GM12878 (cell line): Measurements from ENCODE around the gene NDUFS6. TPM values are rescaled to one million over a fixed set of nuclear protein-coding genes. Genes with fewer than 3 reads are reported as not detected.

Experiments
- ATAC-seq: fragments of 200-7000 bp; cut with Tn5 transposase; 3 replicates; pipeline ENCODE4 v1.9.1; 2020; ENCODE audit warnings: mild to moderate bottlenecking, moderate library complexity
- BruUV-seq: library from RNA; stranded (reverse); fragments of 400-500 nt; replicated peaks from 2 replicates; lab custom pipeline; 2021; lab: Mats Ljungman, UMichigan
- CTCF ChIA-PET: fragments of 300-600 bp; sonication (Branson Sonifier 250); formaldehyde crosslinking; extraction: SDS; loops from one replicate; lab custom pipeline; 2021; ENCODE audit warnings: inconsistent platforms; lab: Yijun Ruan, JAX
- POLR2A ChIA-PET: fragments of 350-600 bp; formaldehyde crosslinking; extraction: SDS; loops from one replicate; lab custom pipeline; 2021; ENCODE audit warnings: inconsistent platforms; lab: Charles Lee
- RAD21 ChIA-PET: fragments of 300-600 bp; sonication (Branson Sonifier 250); formaldehyde crosslinking; loops from one replicate; lab custom pipeline; 2023; ENCODE audit warnings: antibody characterized with exemption; ENCODE audit not compliant: unreplicated experiment; lab: Charles Lee
- SMC1A ChIA-PET: fragments of 300-600 bp; sonication (Branson Sonifier 250); formaldehyde crosslinking; loops from one replicate; lab custom pipeline; 2023; ENCODE audit not compliant: unreplicated experiment, uncharacterized antibody; lab: Charles Lee
- DNase-seq: peaks from one replicate; pipeline ENCODE4 v3.0.0-alpha.2; 2011; ENCODE audit warnings: low read depth, low spot score
- FAIRE-seq: peaks from 3 replicates; lab custom pipeline; 2011; peaks lifted over from hg19 to GRCh38; lab: Jason Lieb, UNC
- H2AFZ ChIP-seq: 2 replicates; pipeline ENCODE4 v1.6.0; 2011; ENCODE audit warnings: low read depth, low read length, control low read depth; ENCODE audit not compliant: control insufficient read depth
- H3K27ac ChIP-seq: 2 replicates; pipeline ENCODE4 v1.5.1; 2011; ENCODE audit warnings: control low read depth; ENCODE audit not compliant: control insufficient read depth, insufficient read depth
- H3K27me3 ChIP-seq, 2 experiments: replicated peaks in 1 of 2; 2 replicates each; pipeline versions ENCODE4 v1.6.0 to v1.6.1; 2011; ENCODE audit warnings: low read length in 1 of 2; ENCODE audit not compliant: control insufficient read depth in 2 of 2, insufficient read depth in 2 of 2
- H3K36me3 ChIP-seq, 2 experiments: 2 replicates each; pipeline ENCODE4 v1.5.1; 2011; ENCODE audit warnings: low read length in 1 of 2; ENCODE audit not compliant: control insufficient read depth in 2 of 2, insufficient read depth in 2 of 2
- H3K4me1 ChIP-seq: 2 replicates; pipeline ENCODE4 v1.6.1; 2011; ENCODE audit warnings: mild to moderate bottlenecking, low read length, moderate library complexity, mixed read lengths; ENCODE audit not compliant: control insufficient read depth, insufficient read depth
- H3K4me2 ChIP-seq: 2 replicates; pipeline ENCODE4 v1.6.0; 2011; ENCODE audit warnings: control low read depth; ENCODE audit not compliant: control insufficient read depth, insufficient read depth
- H3K4me3 ChIP-seq: fragments of 200-600 bp; sonication (generic); 2 replicates; pipeline ENCODE4 v1.5.1; 2016
- H3K79me2 ChIP-seq: 2 replicates; pipeline ENCODE4 v1.6.0; 2011; ENCODE audit warnings: low read length; ENCODE audit not compliant: control insufficient read depth, insufficient read depth
- H3K9ac ChIP-seq: 2 replicates; pipeline ENCODE4 v1.8.0; 2011; ENCODE audit warnings: low read length, control low read depth, mixed read lengths; ENCODE audit not compliant: control insufficient read depth, insufficient read depth
- H3K9me3 ChIP-seq: replicated peaks from 3 replicates; pipeline ENCODE4 v1.5.1; 2011; ENCODE audit warnings: mild to moderate bottlenecking, low read length; ENCODE audit not compliant: control insufficient read depth, insufficient read depth
- H4K20me1 ChIP-seq: 2 replicates; pipeline ENCODE4 v1.6.0; 2011; ENCODE audit not compliant: control insufficient read depth, insufficient read depth
- BRCA1 ChIP-seq: IDR thresholded peaks from 2 replicates; pipeline ENCODE4 v1.6.1; 2011; ENCODE audit warnings: low read depth, low read length, improper control_type of control experiment
- CBX3 ChIP-seq: fragments of 200-600 bp; sonication (generic); IDR thresholded peaks from 2 replicates; pipeline ENCODE4 v1.6.1; 2016; ENCODE audit warnings: low read depth, borderline replicate concordance
- CEBPZ ChIP-seq: fragments of 150-350 bp; IDR thresholded peaks from 2 replicates; pipeline ENCODE4 v1.6.1; 2016; ENCODE audit warnings: low read depth, low read length
- EED ChIP-seq: sonication (generic); IDR thresholded peaks from 2 replicates; pipeline ENCODE4 v1.6.1; 2016; ENCODE audit warnings: antibody characterized with exemption, low read depth
- MEF2A ChIP-seq: IDR thresholded peaks from 2 replicates; pipeline ENCODE4 v1.6.1; 2011; ENCODE audit warnings: low read depth, mild to moderate bottlenecking, low read length, moderate library complexity; ENCODE audit not compliant: insufficient read depth
- SMC3 ChIP-seq: IDR thresholded peaks from 2 replicates; pipeline ENCODE4 v1.6.1; 2011; ENCODE audit warnings: low read length, improper control_type of control experiment, borderline replicate concordance
- SREBF1 ChIP-seq: IDR thresholded peaks from 2 replicates; pipeline ENCODE4 v1.6.1; 2012; ENCODE audit warnings: mild to moderate bottlenecking, low read length
- ZBED1 ChIP-seq: IDR thresholded peaks from 2 replicates; pipeline ENCODE4 v1.6.1; 2016; ENCODE audit warnings: borderline replicate concordance
- WGBS: methylation state at CpG from one replicate; pipeline ENCODE4 v1.1.6; 2016; ENCODE audit warnings: low lambda C conversion rate; ENCODE audit not compliant: insufficient replicate concordance, insufficient coverage; ENCODE audit errors: missing lambda C conversion rate; 5-methylcytosine and 5-hydroxymethylcytosine counted together
- in situ Hi-C: fragments of 300-500 bp; cut with MboI; formaldehyde crosslinking; loops from 9 replicates; pipeline ENCODE4 v1.14.3; 2018; ENCODE audit warnings: mixed read lengths
- intact Hi-C: fragments of 100-400 bp; cut with micrococcal nuclease; formaldehyde crosslinking; loops from one replicate; pipeline ENCODE4 v1.14.2; 2022; ENCODE audit not compliant: unreplicated experiment
- polyA plus RNA-seq, 11 experiments: library from polyadenylated mRNA; depleted of rRNA in 4 of 11; unstranded in 6 of 11; stranded (reverse) in 5 of 11; fragments of >200 nt; fragmentation: Nextera tagmentation in 4 of 11; fragmentation: Illumina TruSeq in 1 of 11; extraction: Ambion mirVana in 4 of 11; extraction: Trizol in 1 of 11; gene quantifications; 1 replicate in 1 of 11; 2 replicates in 10 of 11; pipeline versions ENCODE4 v1.2.1 to v1.2.3, GENCODE V29; 2011 to 2016; ENCODE audit warnings: inconsistent platforms in 2 of 11, missing spikeins in 2 of 11, low read depth in 1 of 11
- total RNA-seq, 4 experiments: library from RNA; depleted of rRNA in 3 of 4; stranded (reverse); fragments of >200 nt in 3 of 4; fragmentation: Illumina TruSeq in 1 of 4; extraction: Trizol in 1 of 4; gene quantifications; 2 replicates each; pipeline versions ENCODE4 v1.2.1 to v1.2.3, GENCODE V29; 2013 to 2021
- TF ChIP-seq, protein P1 (sequence below): IDR thresholded peaks from 2 replicates; pipeline ENCODE4 v1.6.1; 2011; ENCODE audit warnings: mild to moderate bottlenecking, low read depth, low read length, moderate library complexity; ENCODE audit not compliant: insufficient replicate concordance
- TF ChIP-seq, protein P2 (sequence below): fragments of 450-650 bp; IDR thresholded peaks from 2 replicates; pipeline ENCODE4 v1.6.1; 2014; ENCODE audit warnings: mild to moderate bottlenecking
- TF ChIP-seq, protein P3 (sequence below): IDR thresholded peaks from 2 replicates; pipeline ENCODE4 v1.6.1; 2012; ENCODE audit warnings: low read depth, low read length, improper control_type of control experiment
- TF ChIP-seq, protein P4 (sequence below): fragments of 450-650 bp; IDR thresholded peaks from 2 replicates; pipeline ENCODE4 v1.6.1; 2017; ENCODE audit warnings: antibody characterized with exemption, mild to moderate bottlenecking, moderate library complexity

The NDUFS6 gene
- total and polyA plus RNA-seq, 10 of the 15 experiments (the other 5 are each of a cell fraction or from before 2014, with no cell fraction given), result 20.7 to 213 (median 58.3) TPM

- TF ChIP-seq, protein P1, sequence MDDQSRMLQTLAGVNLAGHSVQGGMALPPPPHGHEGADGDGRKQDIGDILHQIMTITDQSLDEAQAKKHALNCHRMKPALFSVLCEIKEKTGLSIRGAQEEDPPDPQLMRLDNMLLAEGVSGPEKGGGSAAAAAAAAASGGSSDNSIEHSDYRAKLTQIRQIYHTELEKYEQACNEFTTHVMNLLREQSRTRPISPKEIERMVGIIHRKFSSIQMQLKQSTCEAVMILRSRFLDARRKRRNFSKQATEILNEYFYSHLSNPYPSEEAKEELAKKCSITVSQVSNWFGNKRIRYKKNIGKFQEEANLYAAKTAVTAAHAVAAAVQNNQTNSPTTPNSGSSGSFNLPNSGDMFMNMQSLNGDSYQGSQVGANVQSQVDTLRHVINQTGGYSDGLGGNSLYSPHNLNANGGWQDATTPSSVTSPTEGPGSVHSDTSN, result no peak
These were observed 57.9 kb downstream of the NDUFS6 start (continued) for GRCh38 chr5:1859099-1859498.

DNA sequence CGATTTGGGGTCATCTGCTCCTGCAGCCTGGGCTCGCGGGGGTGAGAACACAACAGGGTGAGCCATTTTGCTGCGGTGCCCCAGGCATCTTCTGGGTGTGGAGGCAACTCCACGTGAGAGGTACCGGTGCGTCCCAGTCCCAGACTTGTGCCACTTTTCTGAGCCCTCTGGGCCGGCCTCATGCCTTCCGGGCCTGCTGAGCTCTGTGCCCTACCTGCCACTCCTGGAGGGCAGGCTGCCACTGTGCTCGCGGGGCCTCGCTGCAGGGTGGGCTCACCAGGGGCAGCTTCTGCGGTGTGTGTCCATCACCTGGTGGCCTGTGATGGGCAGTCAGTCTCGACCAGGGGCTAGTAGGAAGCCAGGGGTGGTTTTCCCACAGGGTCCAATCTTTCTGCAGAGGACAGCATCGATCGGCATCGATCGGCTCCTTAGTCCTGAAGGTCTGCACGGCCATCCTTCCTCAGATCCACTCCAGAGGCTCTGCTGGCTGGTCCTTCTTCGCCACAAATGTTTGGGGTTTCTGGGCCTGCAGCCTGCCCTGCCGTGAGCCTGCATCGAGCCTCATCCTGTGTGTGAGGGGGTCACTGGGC lies 58.9 kb downstream of the NDUFS6 start:
- ATAC-seq (no peak), DNase-seq (no peak), FAIRE-seq (no peak)
- H3K4me3 ChIP-seq, result no peak overlapping the region
- no peaks in the 10 kb centered on the region for H3K79me2 ChIP-seq
- no TSS peak for BruUV-seq
- H2AFZ ChIP-seq, result no peak overlapping the region
- no peaks in the 10 kb centered on the region for H3K27me3 ChIP-seq
- no peaks in the 10 kb centered on the region for H3K4me1 ChIP-seq
- WGBS, result 44% methylated on average over 22 of the region's 22 CpGs
- intact Hi-C loops, result no loop called here
- no peak overlapping the region for H3K4me2 ChIP-seq
- no peaks in the 10 kb centered on the region for H3K9me3 ChIP-seq
- ChIA-PET POLR2A (no interaction called here), CTCF (no interaction called here), RAD21 (no interaction called here), SMC1A (no interaction called here)
- H4K20me1 ChIP-seq, result no peaks in the 10 kb centered on the region
- in situ Hi-C loops, result no loop called here
- H3K27ac ChIP-seq, result no peak overlapping the region
- no peak overlapping the region for H3K9ac ChIP-seq
- no peaks in the 10 kb centered on the region for H3K36me3 ChIP-seq
- TF ChIP-seq BRCA1, result no peak
- no peak for TF ChIP-seq SREBF1
- TF ChIP-seq, protein P2, sequence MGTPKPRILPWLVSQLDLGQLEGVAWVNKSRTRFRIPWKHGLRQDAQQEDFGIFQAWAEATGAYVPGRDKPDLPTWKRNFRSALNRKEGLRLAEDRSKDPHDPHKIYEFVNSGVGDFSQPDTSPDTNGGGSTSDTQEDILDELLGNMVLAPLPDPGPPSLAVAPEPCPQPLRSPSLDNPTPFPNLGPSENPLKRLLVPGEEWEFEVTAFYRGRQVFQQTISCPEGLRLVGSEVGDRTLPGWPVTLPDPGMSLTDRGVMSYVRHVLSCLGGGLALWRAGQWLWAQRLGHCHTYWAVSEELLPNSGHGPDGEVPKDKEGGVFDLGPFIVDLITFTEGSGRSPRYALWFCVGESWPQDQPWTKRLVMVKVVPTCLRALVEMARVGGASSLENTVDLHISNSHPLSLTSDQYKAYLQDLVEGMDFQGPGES, result no peak
- no peak for TF ChIP-seq CBX3
- TF ChIP-seq SMC3, result no peak
- TF ChIP-seq, protein P3, sequence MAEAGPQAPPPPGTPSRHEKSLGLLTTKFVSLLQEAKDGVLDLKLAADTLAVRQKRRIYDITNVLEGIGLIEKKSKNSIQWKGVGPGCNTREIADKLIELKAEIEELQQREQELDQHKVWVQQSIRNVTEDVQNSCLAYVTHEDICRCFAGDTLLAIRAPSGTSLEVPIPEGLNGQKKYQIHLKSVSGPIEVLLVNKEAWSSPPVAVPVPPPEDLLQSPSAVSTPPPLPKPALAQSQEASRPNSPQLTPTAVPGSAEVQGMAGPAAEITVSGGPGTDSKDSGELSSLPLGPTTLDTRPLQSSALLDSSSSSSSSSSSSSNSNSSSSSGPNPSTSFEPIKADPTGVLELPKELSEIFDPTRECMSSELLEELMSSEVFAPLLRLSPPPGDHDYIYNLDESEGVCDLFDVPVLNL, result no peak
- TF ChIP-seq EED, result no peak
- TF ChIP-seq CEBPZ, result no peak
- TF ChIP-seq, protein P4, sequence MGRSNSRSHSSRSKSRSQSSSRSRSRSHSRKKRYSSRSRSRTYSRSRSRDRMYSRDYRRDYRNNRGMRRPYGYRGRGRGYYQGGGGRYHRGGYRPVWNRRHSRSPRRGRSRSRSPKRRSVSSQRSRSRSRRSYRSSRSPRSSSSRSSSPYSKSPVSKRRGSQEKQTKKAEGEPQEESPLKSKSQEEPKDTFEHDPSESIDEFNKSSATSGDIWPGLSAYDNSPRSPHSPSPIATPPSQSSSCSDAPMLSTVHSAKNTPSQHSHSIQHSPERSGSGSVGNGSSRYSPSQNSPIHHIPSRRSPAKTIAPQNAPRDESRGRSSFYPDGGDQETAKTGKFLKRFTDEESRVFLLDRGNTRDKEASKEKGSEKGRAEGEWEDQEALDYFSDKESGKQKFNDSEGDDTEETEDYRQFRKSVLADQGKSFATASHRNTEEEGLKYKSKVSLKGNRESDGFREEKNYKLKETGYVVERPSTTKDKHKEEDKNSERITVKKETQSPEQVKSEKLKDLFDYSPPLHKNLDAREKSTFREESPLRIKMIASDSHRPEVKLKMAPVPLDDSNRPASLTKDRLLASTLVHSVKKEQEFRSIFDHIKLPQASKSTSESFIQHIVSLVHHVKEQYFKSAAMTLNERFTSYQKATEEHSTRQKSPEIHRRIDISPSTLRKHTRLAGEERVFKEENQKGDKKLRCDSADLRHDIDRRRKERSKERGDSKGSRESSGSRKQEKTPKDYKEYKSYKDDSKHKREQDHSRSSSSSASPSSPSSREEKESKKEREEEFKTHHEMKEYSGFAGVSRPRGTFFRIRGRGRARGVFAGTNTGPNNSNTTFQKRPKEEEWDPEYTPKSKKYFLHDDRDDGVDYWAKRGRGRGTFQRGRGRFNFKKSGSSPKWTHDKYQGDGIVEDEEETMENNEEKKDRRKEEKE, result no peak
- no peak for TF ChIP-seq MEF2A
- TF ChIP-seq ZBED1, result no peak
